ENCODE measurements around the gene RDH13.

The RDH13 gene

DNA sequence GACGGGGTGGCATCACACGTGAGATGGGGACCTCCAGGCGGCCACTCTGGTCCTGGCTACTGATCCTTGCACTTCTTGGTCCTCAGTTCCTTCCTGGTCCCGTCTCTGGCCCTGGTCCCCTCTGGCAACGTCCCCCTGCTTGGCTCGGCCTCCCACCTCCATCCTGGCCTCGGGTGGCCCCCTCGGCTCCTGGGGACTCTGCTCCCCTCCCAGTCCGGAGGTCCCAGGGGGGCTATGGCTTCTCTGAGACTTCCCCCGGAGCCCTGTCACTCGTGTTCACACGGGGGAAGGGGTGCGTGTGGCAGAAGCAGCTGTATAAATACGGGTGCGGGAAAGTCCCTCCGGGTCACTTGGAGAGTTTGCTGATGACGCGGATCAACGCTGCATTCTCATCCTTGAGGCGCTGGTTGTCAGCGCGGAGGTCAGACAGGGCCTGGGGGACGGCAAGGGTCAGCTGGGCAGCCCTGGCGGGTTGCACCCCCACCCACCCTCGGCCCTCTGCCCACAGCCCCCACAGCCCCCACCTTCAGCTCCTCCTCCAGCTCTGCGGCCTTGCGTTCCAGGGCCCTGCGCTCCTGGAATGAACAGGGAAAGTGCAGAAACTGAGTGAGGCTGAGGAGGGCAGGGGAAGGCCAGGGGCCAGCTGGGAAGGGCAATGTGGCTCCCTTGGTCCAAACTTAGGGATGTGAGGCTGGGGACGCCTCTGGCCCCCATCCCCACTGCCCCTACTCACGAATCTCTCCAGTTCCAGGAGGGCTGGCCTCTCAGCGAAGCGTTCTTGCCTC lies 28.4 kb upstream of the RDH13 start:
- no peak for DNase-seq

GRCh38 chr19:55090564-55090963 lies 27.6 kb upstream of the RDH13 start:
- no peak for DNase-seq

- DNase-seq: no peak
Measured at GRCh38 chr19:55089342-55089944, 26.5 kb upstream of the RDH13 start.

DNA sequence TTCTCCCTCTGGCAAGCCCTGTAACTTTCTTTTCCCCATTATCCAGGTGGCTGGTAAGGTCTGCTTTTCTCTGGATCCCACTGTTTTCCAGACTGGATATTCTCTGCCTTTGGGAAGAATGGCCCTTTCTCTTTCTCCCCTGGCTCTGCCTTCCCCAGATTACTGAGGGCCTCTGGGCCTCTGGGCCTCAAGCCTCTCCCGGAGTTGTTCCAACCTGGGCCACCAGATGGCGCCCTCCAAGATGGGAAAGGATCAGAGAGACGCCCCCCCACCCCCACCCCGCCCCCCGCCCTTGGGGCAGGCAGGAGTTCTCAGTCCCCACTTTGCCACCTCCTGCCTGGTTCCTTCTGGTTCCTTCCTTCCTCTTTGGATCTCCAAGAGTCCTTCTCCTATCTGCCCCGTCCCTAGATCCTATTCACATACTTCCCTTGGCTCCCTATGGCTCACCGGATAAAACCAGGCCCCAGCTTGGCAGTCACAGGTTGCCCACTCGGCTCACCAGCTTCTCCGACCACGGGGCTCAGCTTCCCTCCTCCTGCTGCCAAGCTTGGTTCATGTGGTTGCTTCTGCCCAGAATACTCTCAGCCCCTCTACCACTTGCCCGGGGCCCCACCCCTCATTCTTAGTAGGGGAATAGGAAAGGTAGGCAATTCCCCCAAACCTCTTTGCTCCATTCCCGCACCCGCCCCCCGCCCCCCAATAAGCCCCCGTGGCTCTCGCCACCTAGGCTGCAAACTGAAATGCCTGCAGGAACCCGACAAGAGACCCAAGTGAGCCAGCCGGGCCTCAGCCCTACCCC lies 25.8 kb upstream of the RDH13 start:
- DNase-seq: peak; percentile 78

GRCh38 chr19:55088021-55088451 lies 25.1 kb upstream of the RDH13 start:
- no peak for DNase-seq

GRCh38 chr19:55087542-55087901 lies 24.6 kb upstream of the RDH13 start:
- no peak for DNase-seq

- peak; percentile 28 for DNase-seq
Measured at GRCh38 chr19:55086730-55087541, 24.0 kb upstream of the RDH13 start.

GRCh38 chr19:55085923-55086715 lies 23.2 kb upstream of the RDH13 start:
- no peak for DNase-seq

DNA sequence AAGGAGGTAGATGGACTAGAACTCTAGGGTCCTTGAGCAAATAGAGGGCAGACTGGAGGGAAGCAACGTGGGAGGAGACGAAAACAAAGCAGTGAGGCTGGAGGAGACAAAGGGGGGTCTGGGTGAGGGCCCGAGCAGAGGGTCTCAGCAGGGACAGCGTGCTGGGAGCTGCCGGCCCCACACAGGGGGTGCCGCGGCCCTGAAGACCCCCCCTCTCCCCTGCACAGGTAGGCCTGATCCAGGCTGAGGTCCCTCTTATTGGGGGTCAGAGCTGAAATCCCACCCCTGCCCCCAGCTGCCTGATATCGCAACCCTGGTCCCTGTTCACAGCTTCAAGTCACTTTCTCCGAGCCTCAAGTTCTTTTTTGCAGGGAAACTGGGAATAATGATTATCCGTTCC lies 21.5 kb upstream of the RDH13 start:
- DNase-seq: no peak

DNA sequence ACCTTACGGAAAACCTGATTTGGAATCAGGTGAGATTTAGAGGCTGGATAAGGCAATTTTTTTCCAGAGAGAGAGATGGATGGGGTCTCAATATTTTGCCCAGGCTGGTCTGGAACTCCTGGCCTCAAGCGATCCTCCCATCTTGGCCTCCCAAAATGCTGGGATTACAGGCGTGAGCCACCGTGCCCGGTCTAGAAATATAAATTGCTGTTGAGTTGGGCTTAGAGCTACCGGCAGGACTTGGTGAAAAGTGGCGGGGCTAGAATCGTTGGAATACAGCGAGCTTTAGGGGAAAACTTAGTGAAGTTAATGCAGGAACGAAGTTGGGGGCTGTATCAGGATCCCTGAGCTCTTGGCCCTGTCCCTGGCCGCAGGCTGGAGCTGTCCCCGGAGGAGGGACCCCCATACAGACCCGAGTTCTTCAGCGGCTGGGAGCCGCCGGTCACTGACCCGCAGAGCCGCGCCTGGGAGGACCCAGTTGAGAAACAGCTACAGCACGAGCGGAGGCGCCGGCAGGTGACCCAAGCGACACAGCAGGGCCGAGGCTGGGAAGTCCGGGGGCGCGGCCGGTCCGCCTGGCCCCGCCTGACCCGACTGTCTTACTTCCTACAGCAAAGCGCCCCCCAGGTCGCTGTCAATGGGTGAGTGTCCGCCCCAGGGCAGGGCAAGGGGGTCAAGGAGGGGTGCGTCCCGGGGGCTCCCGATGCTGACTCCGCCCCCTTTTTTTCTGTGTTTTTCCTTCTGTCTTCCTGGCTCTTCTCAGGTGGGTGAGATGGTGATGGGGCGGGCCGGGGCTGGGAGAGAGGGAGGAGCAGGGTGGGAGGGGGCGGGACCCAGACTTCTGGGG lies 20.3 kb upstream of the RDH13 start:
- no peak for DNase-seq

DNA sequence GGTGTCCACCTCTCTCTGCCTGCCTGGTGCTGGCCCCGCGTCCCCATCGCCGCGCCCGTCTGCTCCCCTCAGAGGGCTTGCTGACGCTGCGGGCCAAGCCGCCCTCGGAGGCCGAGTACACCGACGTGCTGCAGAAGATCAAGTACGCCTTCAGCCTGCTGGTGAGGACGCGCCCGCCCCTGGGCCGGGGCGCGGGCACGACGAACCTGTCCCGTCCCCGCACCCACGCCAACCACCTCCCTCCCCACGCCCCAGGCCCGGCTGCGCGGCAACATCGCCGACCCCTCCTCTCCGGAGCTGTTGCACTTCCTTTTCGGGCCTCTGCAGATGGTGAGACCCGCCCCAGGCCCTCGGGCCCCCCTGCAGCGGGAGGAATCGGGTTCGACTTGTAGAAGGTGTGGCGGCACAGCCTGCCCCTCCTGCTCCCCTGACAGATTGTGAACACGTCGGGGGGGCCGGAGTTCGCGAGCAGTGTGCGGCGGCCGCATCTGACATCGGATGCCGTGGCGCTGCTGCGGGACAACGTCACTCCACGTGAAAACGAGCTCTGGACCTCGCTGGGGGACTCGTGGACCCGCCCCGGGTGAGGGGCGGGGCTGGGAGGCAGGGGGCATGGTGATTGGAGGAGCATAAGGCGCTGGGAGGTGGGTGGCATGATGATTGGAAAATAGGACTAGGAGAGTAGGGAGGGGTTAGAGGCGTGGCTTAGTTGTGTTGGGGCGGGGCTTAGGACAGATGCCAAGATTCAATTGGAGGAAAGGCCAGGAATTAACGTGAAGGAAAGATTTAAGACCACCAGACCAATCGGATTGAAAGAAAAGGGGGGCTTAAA lies 19.3 kb upstream of the RDH13 start:
- DNase-seq: peak; percentile 18

- no peak for DNase-seq
Measured at GRCh38 chr19:55081770-55082019, 18.7 kb upstream of the RDH13 start.

DNA sequence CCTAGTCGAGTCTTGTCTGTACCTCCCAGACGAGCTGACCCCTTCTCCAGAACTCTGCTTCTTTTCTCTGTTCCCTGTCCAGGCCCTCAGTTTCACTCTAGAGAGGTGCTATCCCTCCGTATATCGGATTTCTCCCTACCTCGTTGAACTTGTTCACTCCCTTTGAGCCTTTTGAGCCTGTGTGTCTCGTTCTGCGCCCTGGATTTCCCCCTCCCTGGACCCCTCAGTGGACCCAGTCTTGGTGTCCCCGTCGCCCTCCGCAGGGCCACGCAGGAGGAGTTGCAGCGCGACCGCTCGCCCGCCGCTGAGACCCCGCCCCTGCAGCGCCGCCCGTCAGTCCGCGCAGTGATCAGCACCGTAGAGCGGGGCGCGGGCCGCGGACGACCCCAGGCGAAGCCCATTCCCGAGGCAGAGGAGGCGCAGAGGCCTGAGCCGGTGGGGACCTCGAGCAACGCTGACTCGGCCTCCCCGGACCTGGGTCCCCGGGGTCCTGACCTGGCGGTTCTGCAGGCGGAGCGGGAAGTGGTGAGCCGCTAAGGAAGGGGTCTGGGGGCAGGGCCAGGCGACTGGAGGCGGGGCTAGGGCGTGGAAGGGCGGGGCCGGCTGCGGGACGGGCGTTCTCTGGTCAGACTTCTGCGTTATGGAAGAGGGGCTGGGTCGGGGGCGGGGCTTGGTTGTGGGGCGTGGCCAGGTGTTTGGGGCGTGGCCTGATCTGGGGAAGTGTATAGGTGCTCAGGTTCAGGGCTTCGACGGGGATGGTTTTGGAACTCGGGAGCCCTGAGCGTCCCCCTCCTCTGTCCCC lies 18.2 kb upstream of the RDH13 start:
- DNase-seq: peak; percentile 89

- DNase-seq: peak; percentile 54
Measured at GRCh38 chr19:55080121-55080967, 17.4 kb upstream of the RDH13 start.

GRCh38 chr19:55079400-55080038 lies 16.6 kb upstream of the RDH13 start:
- DNase-seq: no peak

- no peak for DNase-seq
Measured at GRCh38 chr19:55078996-55079395, 16.0 kb upstream of the RDH13 start.

DNA sequence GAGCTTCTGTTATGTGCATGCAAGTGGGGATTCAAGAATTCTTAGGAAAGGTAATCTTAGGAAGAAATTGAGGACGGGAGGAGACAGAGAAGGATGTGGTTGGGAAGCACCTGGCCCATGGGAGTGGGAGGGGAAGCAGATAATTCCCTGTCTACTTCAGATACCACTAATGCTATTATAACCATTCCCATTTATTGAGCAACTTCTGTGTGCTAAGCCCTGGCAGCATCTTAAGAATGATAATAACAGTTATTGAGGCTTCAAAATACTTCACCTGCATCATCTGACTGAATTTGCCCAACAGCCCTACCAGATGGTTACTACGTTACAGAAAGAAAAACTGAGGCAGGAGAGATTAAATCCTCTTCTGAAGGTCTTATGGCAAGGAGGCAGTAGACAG lies 14.2 kb upstream of the RDH13 start:
- no peak for DNase-seq

DNA sequence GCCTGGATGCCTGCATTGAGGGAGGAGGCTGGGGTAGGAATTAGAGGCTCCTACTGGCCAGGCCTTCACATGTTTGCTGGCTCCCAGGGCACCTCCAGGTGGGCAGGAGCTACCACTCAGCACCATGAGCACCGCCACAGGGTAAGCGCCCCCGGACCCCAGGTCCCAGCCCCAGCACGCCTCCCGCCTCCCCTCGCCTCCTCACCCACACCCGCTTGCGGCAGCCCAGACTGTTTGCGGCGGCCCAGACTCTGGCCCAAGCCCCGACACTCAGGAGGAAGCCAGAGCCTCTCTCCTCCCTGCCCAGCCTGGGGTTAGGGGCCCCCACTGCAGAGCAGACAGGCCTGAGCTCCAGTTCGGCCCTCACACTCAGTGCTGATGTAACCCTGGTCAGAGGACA lies 13.4 kb upstream of the RDH13 start:
- no peak for DNase-seq
